Keratinocyte (primary cell): ENCODE measurements around the gene MTUS2. TPM values are rescaled to one million over a fixed set of nuclear protein-coding genes. Genes with fewer than 3 reads are reported as not detected.

Experiments used
- DNase-seq: peaks from one replicate; pipeline ENCODE4 v3.0.0-alpha.2; 2011; ENCODE audit warnings: low read depth, missing footprints, low spot score
- FAIRE-seq: peaks from 2 replicates; lab custom pipeline; 2011; peaks lifted over from hg19 to GRCh38; lab: Jason Lieb, UNC
- H2AFZ ChIP-seq: 2 replicates; pipeline ENCODE4 v1.6.0; 2012; ENCODE audit warnings: low read length, control low read depth, inconsistent platforms; ENCODE audit not compliant: control insufficient read depth
- H3K27ac ChIP-seq: 2 replicates; pipeline ENCODE4 v1.5.1; 2011; ENCODE audit warnings: low read length; ENCODE audit not compliant: control insufficient read depth, insufficient read depth
- H3K27me3 ChIP-seq: 3 replicates; pipeline ENCODE4 v1.6.0; 2011; ENCODE audit warnings: low read length; ENCODE audit not compliant: control insufficient read depth, insufficient read depth; ENCODE audit errors: extremely low read depth
- H3K36me3 ChIP-seq, 2 experiments: 2 replicates in 1 of 2; 3 replicates in 1 of 2; pipeline ENCODE4 v1.5.1; 2011; ENCODE audit warnings: low read length in 2 of 2, mild to moderate bottlenecking in 1 of 2; ENCODE audit not compliant: control insufficient read depth in 2 of 2, insufficient read depth in 2 of 2; ENCODE audit errors: extremely low read depth in 1 of 2
- H3K4me1 ChIP-seq: 3 replicates; pipeline ENCODE4 v1.5.1; 2011; ENCODE audit warnings: low read length; ENCODE audit not compliant: control insufficient read depth, insufficient read depth; ENCODE audit errors: extremely low read depth
- H3K4me2 ChIP-seq: 3 replicates; pipeline ENCODE4 v1.6.0; 2011; ENCODE audit warnings: low read depth, low read length; ENCODE audit not compliant: control insufficient read depth, insufficient read depth; ENCODE audit errors: extremely low read depth
- H3K4me3 ChIP-seq, 3 experiments: fragments of 200-600 bp in 1 of 3; sonication (generic) in 1 of 3; 2 replicates in 2 of 3; 3 replicates in 1 of 3; pipeline ENCODE4 v1.5.1; 2011 to 2016; ENCODE audit warnings: low read length in 3 of 3, mild to moderate bottlenecking in 3 of 3, control low read depth in 2 of 3, inconsistent platforms in 1 of 3, low read depth in 1 of 3, mixed read lengths in 1 of 3, mixed run types in 1 of 3, moderate library complexity in 1 of 3; ENCODE audit not compliant: control insufficient read depth in 2 of 3, insufficient read depth in 2 of 3; ENCODE audit errors: extremely low read depth in 1 of 3
- H3K79me2 ChIP-seq: 2 replicates; pipeline ENCODE4 v1.6.0; 2012; ENCODE audit warnings: low read length; ENCODE audit not compliant: control insufficient read depth, insufficient read depth
- H3K9ac ChIP-seq: 3 replicates; pipeline ENCODE4 v1.6.0; 2011; ENCODE audit warnings: low read length; ENCODE audit not compliant: control insufficient read depth, insufficient read depth; ENCODE audit errors: extremely low read depth
- H3K9me1 ChIP-seq: 3 replicates; pipeline ENCODE4 v1.6.0; 2011; ENCODE audit warnings: low read length; ENCODE audit not compliant: control insufficient read depth, insufficient read depth; ENCODE audit errors: extremely low read depth
- H3K9me3 ChIP-seq: 2 replicates; pipeline ENCODE4 v1.5.1; 2012; ENCODE audit warnings: low read depth, low read length; ENCODE audit not compliant: control insufficient read depth
- H4K20me1 ChIP-seq: 3 replicates; pipeline ENCODE4 v1.6.0; 2011; ENCODE audit warnings: low read length; ENCODE audit not compliant: control insufficient read depth, insufficient read depth; ENCODE audit errors: extremely low read depth
- CTCF ChIP-seq, 3 experiments: IDR thresholded peaks in 1 of 3; conservative IDR thresholded peaks in 1 of 3; optimal IDR thresholded peaks in 1 of 3; 2 replicates in 2 of 3; 3 replicates in 1 of 3; pipeline versions ENCODE3 to v1.5.1; 2011; ENCODE audit warnings: low read length in 3 of 3, mild to moderate bottlenecking in 3 of 3, moderate library complexity in 2 of 3, control low read depth in 1 of 3, inconsistent platforms in 1 of 3; ENCODE audit not compliant: insufficient read depth in 2 of 3; ENCODE audit errors: extremely low read depth in 1 of 3
- EZH2 ChIP-seq: IDR thresholded peaks from one replicate; pipeline ENCODE4 v1.6.1; 2012; ENCODE audit warnings: inconsistent platforms, mild to moderate bottlenecking, low read length, moderate library complexity
- dilution Hi-C: fragments of 300-500 bp; cut with MboI; formaldehyde crosslinking; loops from one replicate; pipeline ENCODE4 v1.7.0; 2020; ENCODE audit warnings: low sequenced_read_pairs; ENCODE audit not compliant: extremely low pct_ligation_motif_present
- polyA plus RNA-seq, 5 experiments: library from polyadenylated mRNA; depleted of rRNA in 3 of 5; stranded (reverse) in 3 of 5; stranded (forward) in 1 of 5; unstranded in 1 of 5; fragments of >200 nt; gene quantifications; 1 replicate in 1 of 5; 2 replicates in 3 of 5; 3 replicates in 1 of 5; pipeline versions ENCODE4 v1.2.1 to v1.2.3, GENCODE V29; 2011 to 2012; ENCODE audit warnings: missing spikeins in 2 of 5, low read depth in 1 of 5, low replicate concordance in 1 of 5

The MTUS2 gene
- polyA plus RNA-seq, 1 donor (not counting 4 experiments of a cell fraction or from before 2014, with no cell fraction given), result 0.17 TPM

GRCh38 chr13:29498426-29499040 is 678.4 kb downstream of the MTUS2 start:
- H3K9ac ChIP-seq, result no peak overlapping the region
- H3K9me3 ChIP-seq, result no peaks in the 10 kb centered on the region
- no peak overlapping the region for H3K4me3 ChIP-seq
- no peaks in the 10 kb centered on the region for H3K79me2 ChIP-seq
- DNase-seq (no peak), FAIRE-seq (no peak)
- no peak overlapping the region for H3K27ac ChIP-seq
- no peaks in the 10 kb centered on the region for H3K9me1 ChIP-seq
- H3K27me3 ChIP-seq, result peaks cover 11% of the 10 kb centered on the region
- TF ChIP-seq CTCF (optimal IDR thresholded peaks at IDR 0.05 in 1 of 3, IDR thresholded peaks at IDR 0.05 in 1 of 3, conservative IDR thresholded peaks at IDR 0.05 in 1 of 3; ENCODE audit: extremely low read depth in 1 of 3, insufficient read depth in 2 of 3, low read length in 3 of 3) (no peak), EZH2 (no peak)
- H4K20me1 ChIP-seq, result no peaks in the 10 kb centered on the region
- dilution Hi-C loops, result no loop called here
- no peak overlapping the region for H2AFZ ChIP-seq
- no peak overlapping the region for H3K4me2 ChIP-seq
- H3K4me1 ChIP-seq, result peaks cover 5% of the 10 kb centered on the region
- H3K36me3 ChIP-seq, result no peaks in the 10 kb centered on the region

GRCh38 chr13:29499506-29500165 is 679.5 kb downstream of the MTUS2 start:
- Histone ChIP-seq H3K36me3 (no peaks in the 10 kb centered on the region), H2AFZ (no peak overlapping the region), H3K4me1 (peaks cover 5% of the 10 kb centered on the region), H3K9ac (no peak overlapping the region), H3K27ac (no peak overlapping the region), H3K4me2 (no peak overlapping the region), H3K9me1 (no peaks in the 10 kb centered on the region), H3K79me2 (no peaks in the 10 kb centered on the region), H3K27me3 (peaks cover 16% of the 10 kb centered on the region), H3K4me3 (no peak overlapping the region), H3K9me3 (no peaks in the 10 kb centered on the region), H4K20me1 (no peaks in the 10 kb centered on the region)
- dilution Hi-C loops, result no loop called here
- DNase-seq (no peak), FAIRE-seq (no peak)
- TF ChIP-seq CTCF (optimal IDR thresholded peaks at IDR 0.05 in 1 of 3, IDR thresholded peaks at IDR 0.05 in 1 of 3, conservative IDR thresholded peaks at IDR 0.05 in 1 of 3; ENCODE audit: extremely low read depth in 1 of 3, insufficient read depth in 2 of 3, low read length in 3 of 3), result no peak
- no peak for TF ChIP-seq EZH2
